GM18499 (cell line): ENCODE measurements around the gene ADSS2.
A peak's percentile ranks its signal among the peaks of the same experiment; 100 is the strongest.
"Not testable (repeated sequence)": the region's sequence is repeated elsewhere in the genome, so short reads cannot be mapped to it uniquely, and the experiment has no call there.

ENCODE experiments used
- ATAC-seq: cut with Tn5 transposase; IDR thresholded peaks from one replicate; pipeline ENCODE4 v1.9.1; 2021; ENCODE audit warnings: moderate number of reproducible peaks; ENCODE audit not compliant: insufficient read depth, unreplicated experiment

ADSS2 gene

GRCh38 chr1:244451539-244451950 lies at the start of gene ADSS2:
Gene ADSS2, minus strand, starts transcription at chr1:244451909. Its CDS starts 92 bp downstream, at chr1:244451817.
- ATAC-seq: no peak

DNA sequence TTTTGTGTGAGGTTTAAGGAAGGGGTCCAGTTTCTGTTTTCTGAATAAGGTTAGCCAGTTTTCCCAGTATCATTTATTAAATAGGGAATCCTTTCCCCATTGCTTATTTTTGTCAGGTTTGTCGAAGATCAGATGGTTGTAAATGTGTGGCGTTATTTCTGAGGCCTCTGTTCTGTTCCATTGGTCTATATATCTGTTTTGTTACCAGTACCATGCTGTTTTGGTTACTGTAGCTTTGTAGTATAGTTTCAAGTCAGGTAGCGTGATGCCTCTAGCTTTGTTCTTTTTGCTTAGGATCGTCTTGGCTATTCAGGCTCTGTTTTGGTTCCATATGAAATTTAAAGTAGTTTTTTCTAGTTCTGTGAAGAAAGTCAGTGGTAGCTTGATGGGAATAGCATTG lies 48.8 kb upstream of the ADSS2 start:
- ATAC-seq: not testable (repeated sequence)

DNA sequence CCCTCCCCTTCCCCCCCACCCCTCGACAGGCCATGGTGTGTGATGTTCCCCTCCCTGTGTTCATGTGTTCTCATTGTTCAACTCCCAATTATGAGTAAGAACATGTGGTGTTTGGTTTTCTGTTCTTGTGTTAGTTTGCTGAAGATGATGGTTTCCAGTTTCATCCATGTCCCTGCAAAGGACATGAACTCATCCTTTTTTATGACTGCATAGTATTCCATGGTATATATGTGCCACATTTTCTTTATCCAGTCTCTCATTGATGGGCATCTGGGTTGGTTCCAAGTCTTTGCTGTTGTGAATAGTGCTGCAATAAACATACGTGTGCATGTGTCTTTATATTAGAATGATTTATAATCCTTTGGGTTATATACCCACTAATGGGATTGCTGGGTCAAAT lies 47.8 kb upstream of the ADSS2 start:
- not testable (repeated sequence) for ATAC-seq

DNA sequence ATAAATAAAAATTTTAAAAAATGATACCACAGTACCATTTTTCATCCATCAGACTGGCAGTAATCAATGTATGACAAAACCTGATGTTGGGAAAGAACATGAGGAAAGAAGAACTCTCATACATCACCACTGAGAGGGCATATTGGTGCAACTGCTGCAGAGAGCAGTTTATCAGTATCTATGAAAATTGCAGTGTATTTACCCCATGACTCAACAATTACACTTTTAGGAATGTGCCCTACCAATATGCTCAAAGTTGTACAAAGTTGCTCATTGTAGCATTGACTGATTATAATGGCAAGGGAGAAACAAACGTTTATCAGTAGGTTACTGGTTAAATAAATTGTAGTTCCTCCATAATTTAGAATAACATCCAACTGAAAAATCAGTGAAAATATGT lies 46.1 kb upstream of the ADSS2 start:
- no peak for ATAC-seq

- ATAC-seq: no peak
These were observed 44.5 kb upstream of the ADSS2 start for GRCh38 chr1:244496186-244496585.

GRCh38 chr1:244494653-244495052 lies 42.9 kb upstream of the ADSS2 start:
- ATAC-seq: no peak

DNA sequence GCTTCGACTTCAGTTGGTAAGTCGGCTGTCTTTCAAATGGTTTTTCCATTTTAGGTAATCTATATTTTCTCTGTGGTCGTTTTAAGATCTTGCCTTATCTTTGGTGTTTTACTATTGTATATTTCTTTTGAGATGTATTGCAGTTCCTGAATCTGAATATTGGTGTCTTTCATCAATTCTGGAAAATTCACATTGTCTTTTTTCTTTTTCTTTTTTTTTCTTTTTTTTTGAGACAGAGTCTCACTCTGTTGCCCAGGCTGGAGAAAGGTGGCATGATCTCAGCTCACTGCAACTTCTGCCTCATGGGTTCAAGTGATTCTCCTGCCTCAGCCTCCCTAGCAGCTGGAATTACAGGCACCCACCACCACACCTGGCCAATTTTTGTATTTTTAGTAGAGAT lies 33.3 kb upstream of the ADSS2 start:
- not testable (repeated sequence) for ATAC-seq

DNA sequence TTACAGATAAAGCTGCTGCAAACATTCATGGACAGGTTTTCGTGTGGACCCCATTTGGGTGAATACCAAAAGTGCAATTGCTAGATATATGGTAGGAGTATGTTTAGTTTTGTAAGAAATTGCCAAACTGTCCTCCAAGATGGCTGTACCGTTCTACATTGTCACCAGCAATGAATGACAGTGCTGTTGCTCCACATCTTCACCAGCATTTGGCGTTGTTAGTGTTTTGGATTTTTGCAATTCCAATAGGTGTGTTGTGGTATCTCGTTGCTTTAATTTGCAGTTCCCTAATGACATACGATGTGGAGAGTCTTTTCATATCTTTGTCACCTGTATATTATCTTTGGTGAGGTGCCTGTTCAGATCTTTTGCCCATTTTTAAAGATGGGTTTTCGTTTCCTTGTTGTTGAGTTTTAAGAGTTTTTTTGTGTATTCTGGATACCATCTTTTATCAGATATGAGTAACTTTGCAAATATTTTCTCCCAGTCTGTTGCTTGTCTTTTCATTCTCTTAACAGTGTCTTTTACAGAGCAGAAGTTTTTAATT lies 21.4 kb upstream of the ADSS2 start:
- no peak for ATAC-seq

DNA sequence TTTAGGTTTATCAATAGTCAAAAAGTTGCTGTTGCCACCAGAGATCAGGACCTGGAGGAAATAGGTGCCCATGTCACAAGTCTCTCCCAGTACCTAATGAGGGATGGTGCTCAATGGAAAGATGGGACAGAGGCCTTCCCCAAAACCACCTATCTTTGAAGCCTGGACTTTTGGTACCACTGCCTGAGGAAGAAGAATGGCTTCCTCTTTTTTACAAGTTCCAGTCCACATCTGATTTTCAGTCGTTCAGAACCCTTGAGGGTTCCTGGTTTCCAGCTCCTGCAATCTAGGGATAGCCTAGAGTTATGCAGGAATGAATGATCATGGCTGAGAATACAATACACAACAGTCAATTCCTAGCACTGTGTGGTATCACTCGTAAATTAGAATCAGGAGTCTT lies 15.0 kb upstream of the ADSS2 start:
- ATAC-seq: no peak

- ATAC-seq: peak; percentile 91
These were observed 9.7 kb upstream of the ADSS2 start, which contains the start of gene CATSPERE for GRCh38 chr1:244461245-244462071. Gene CATSPERE, plus strand, starts transcription at chr1:244461273. Its CDS starts 157 bp downstream, at chr1:244461430.

DNA sequence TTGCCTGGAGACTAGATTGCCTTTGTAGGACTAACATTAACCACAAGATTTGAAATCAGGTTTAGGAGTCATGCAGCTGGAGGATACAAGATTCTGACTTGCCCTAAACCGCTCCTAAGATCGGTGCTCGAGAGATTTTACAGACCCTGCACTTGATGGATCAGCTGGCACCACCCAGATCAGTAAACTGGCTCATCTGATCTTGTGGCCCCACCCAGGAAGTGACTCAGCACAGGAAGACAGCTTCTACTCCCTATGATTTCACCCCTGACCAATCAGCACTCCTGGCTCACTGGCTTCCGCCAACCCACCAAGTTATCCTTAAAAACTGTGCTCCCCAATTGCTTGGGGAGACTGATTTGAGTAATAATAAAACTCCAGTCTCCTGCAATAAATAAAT lies 8.5 kb upstream of the ADSS2 start:
- ATAC-seq: no peak

GRCh38 chr1:244458781-244459180 lies 7.1 kb upstream of the ADSS2 start:
- no peak for ATAC-seq

- ATAC-seq: no peak
These were observed 4.9 kb upstream of the ADSS2 start for GRCh38 chr1:244456586-244456985.

GRCh38 chr1:244454412-244454811 lies 2.7 kb upstream of the ADSS2 start:
- no peak for ATAC-seq

- ATAC-seq: peak; percentile 87
These were observed 464 bp upstream of the ADSS2 start for GRCh38 chr1:244451951-244452795.

DNA sequence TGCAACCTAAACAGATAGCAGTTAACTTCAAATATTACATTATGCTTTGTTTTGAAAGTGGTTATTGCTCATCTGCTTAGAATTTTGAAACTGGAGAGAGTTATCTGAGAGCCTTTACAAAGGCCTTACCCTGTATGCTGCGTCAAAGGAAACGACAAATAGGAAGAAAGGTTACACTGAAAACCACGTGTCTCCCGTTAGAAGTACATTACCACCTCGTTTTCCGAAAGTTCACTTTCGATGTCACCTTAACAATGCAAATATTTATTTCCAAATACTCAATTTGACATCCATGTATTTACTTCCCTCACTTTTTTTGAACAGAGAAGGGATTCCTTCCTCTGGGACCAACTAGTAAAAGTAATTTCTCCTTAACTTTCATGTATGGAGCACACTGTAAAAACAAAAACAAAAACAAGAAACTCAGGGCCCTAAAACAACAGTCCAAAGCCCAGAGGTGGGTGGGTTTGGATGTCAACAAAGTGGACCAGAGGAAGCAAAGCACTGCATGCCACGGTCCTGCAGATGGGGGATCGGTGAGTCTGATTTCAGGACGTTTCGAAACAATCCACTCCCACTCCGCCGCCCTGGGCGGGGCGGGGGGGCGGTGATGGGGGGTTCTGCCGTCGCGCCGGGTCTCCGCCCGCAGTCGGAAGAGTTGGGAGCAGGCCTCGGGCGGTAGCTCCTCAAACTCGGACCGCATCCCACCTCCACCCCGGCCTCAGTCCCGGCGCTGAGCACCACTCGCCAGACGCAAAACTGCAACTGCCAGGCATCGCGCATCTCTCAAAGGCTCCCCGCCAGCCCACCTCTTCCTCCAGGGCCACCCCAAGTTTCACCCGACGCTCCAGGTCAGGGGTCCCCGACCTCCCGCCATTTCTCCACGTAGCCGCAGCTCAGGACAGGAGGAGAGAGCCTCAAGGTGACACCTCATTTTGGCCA lies 841 bp downstream of the ADSS2 start:
- no peak for ATAC-seq

DNA sequence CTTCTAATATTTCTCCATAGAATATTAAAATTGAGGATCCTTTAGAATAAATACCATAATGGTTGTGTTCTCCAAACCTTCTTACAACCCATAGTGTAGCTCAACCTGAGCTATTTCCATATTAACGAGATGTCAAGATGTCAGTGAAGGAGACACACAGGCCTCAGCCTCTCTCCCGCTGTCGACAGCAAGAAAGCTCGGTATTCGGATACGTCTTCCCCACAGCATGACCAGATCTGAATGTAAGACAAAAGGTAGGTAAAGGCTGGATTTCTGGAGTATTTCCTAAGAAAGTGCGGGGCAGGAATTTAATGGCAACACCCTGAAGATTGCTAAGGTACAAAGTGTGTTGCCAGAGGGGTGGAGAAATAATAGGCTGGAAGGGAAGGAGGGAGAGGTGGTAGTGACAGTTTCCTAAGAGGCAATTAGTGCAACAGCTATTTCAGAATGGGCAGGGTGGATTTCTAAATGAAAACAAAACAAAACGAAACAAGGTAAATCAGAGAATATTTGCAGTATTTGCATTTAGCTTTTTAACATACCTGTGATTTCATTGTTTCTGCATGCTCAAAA lies 1.7 kb downstream of the ADSS2 start:
- no peak for ATAC-seq

- no peak for ATAC-seq
These were observed 3.3 kb downstream of the ADSS2 start for GRCh38 chr1:244448279-244449036.

DNA sequence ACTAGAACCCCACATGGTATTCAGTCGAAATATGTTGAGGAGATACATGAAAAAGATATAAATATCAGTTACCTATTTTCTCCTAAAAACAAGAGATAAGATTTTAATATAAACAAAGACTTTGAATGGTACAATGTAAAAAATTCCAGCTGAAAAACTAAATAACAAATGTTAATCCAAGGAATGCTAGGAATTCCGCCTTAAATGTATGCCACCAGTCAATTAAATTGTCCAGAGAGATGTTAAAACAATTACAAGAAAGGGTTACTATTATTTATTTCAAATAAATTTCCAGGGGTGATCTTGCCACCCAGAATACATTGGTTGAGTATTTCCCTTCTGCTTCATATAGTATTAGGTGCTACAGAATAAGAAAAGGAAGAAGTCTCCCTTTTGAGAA lies 4.2 kb downstream of the ADSS2 start:
- ATAC-seq: no peak
